Glutamatergic neuron (in vitro differentiated cells): Measurements from ENCODE around the gene G6PD. TPM values are rescaled to one million over a fixed set of nuclear protein-coding genes. Genes with fewer than 3 reads are reported as not detected.

Experiments
- DNase-seq: peaks from one replicate; pipeline ENCODE4 v3.0.0; 2022
- H3K27ac Mint-ChIP-seq: one replicate; pipeline ENCODE4 v1.8.0; 2020; ENCODE audit warnings: mild to moderate bottlenecking, mixed read lengths, inconsistent platforms; ENCODE audit not compliant: unreplicated experiment
- H3K27me3 Mint-ChIP-seq: one replicate; pipeline ENCODE4 v1.8.0; 2020; ENCODE audit warnings: mild to moderate bottlenecking, moderate library complexity, mixed read lengths, inconsistent platforms; ENCODE audit not compliant: unreplicated experiment
- H3K36me3 Mint-ChIP-seq: one replicate; pipeline ENCODE4 v1.8.0; 2020; ENCODE audit warnings: mild to moderate bottlenecking, mixed read lengths, inconsistent platforms; ENCODE audit not compliant: unreplicated experiment
- H3K4me1 Mint-ChIP-seq: one replicate; pipeline ENCODE4 v1.8.0; 2020; ENCODE audit warnings: mild to moderate bottlenecking, low read depth, mixed read lengths, inconsistent platforms; ENCODE audit not compliant: unreplicated experiment
- H3K4me3 Mint-ChIP-seq: one replicate; pipeline ENCODE4 v1.8.0; 2020; ENCODE audit warnings: mild to moderate bottlenecking, mixed read lengths, inconsistent platforms; ENCODE audit not compliant: unreplicated experiment
- H3K9me3 Mint-ChIP-seq: one replicate; pipeline ENCODE4 v1.8.0; 2020; ENCODE audit warnings: mild to moderate bottlenecking, moderate library complexity, mixed read lengths, inconsistent platforms; ENCODE audit not compliant: unreplicated experiment
- CTCF ChIP-seq: fragments of 200-600 bp; sonication (generic); IDR thresholded peaks from one replicate; pipeline ENCODE4 v1.5.0; 2021; ENCODE audit not compliant: partially characterized antibody, unreplicated experiment
- total RNA-seq: library from RNA; stranded (reverse); fragmentation: NEBNext Ultra II Directional; extraction: Animal tissue kit (Norgen Biotek cat#: 25700); gene quantifications from one replicate; pipeline ENCODE4 v1.2.1, GENCODE V29; 2021; ENCODE audit not compliant: unreplicated experiment

Gene G6PD
- total RNA-seq, 1 donor from 2014 or later, result 122 TPM

DNA sequence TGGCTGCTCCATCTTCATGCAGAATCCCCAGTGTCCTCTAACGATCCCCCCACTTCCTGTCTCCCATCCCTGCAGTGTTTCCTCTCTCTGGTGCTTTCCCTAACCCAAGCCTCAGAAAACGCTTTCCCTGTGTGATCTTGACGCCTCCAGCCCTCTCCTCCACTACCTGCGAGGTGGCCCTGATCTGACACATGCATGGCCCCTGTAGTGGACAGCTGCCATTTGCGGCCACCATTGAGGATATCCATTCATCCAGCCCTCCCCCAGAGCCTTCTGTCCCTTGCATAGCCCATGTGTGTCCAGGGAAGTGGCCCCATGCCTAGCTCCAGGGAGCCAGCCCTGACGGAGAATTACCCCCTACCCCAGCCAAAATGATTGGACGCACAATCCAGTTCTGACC lies 63.3 kb downstream of the G6PD start:
- Mint-ChIP-seq H3K9me3 (no peaks in the 10 kb centered on the region), H3K27me3 (peaks cover 3% of the 10 kb centered on the region), H3K36me3 (no peaks in the 10 kb centered on the region), H3K4me3 (peak overlapping the region; percentile 38), H3K27ac (no peak overlapping the region), H3K4me1 (no peaks in the 10 kb centered on the region)
- no peak for DNase-seq
- no peak for TF ChIP-seq CTCF

- H3K4me1 Mint-ChIP-seq, result no peaks in the 10 kb centered on the region
- H3K9me3 Mint-ChIP-seq, result no peaks in the 10 kb centered on the region
- H3K4me3 Mint-ChIP-seq, result no peak overlapping the region
- TF ChIP-seq CTCF, result no peak
- H3K36me3 Mint-ChIP-seq, result no peaks in the 10 kb centered on the region
- H3K27ac Mint-ChIP-seq, result no peak overlapping the region
- H3K27me3 Mint-ChIP-seq, result peaks cover 3% of the 10 kb centered on the region
- no peak for DNase-seq
Measured at GRCh38 chrX:154482786-154483185, 63.9 kb downstream of the G6PD start.

DNA sequence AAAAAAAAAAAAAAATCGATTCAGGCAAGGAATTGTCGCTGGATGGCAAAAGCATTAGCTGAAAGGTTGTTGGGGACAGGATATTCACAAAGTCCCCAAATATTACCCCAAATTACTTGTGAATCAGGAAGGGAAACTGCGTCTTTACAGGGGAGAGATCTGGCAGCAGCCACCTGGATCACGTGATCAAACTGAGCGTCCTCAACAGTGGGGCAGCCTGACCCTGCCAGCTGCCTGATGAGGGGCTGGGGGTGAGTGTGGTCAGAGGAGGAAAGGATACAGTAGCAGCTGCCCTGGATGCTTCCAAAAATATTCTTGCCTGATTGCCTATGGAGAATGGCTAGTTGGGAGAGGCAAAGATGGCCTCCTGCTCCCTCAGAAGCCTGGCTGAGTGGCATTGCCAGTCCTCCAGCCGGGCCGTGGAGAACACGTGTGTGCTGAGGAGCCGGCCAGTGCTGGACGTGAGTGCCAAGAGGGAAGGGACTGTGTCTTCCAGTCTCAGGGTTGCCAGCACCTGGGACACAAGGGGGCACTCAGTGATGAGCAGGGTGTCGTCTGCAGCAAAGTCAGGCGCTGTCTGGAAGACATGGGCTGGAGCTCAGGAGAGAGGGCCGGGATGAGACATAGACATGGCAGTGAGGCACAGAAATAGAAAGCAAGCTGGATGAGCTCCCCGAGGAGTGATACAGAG lies 64.6 kb downstream of the G6PD start:
- Mint-ChIP-seq H3K4me1 (no peaks in the 10 kb centered on the region), H3K9me3 (no peaks in the 10 kb centered on the region), H3K27ac (no peak overlapping the region), H3K4me3 (no peak overlapping the region), H3K36me3 (no peaks in the 10 kb centered on the region), H3K27me3 (peaks cover 4% of the 10 kb centered on the region)
- DNase-seq, result no peak
- TF ChIP-seq CTCF, result no peak

Other genes with a start within 250 kb of the G6PD start
- 499 TPM for gene FLNA, start 172.2 kb downstream of the G6PD start, total RNA-seq
- 56.8 TPM for gene EMD, start 167.6 kb downstream of the G6PD start, total RNA-seq
- gene RPL10, start 148.5 kb downstream of the G6PD start, total RNA-seq, result 1,779 TPM
- 15.8 TPM for gene DNASE1L1, start 137.6 kb downstream of the G6PD start, total RNA-seq
- 40.9 TPM for gene TAFAZZIN, start 135.3 kb downstream of the G6PD start, total RNA-seq
- gene ATP6AP1, start 118.2 kb downstream of the G6PD start, total RNA-seq, result 133 TPM
- gene GDI1, start 109.7 kb downstream of the G6PD start, total RNA-seq, result 730 TPM
- 125 TPM for gene FAM50A, start 102.7 kb downstream of the G6PD start, total RNA-seq
- gene PLXNA3, start 88.6 kb downstream of the G6PD start, total RNA-seq, result 458 TPM
- 8.8 TPM for gene LAGE3, start 67.6 kb downstream of the G6PD start, total RNA-seq
- 28.4 TPM for gene UBL4A, start 60.2 kb downstream of the G6PD start, total RNA-seq
- gene SLC10A3, start 56.2 kb downstream of the G6PD start, total RNA-seq, result 6.1 TPM
- gene FAM3A, start 30.6 kb downstream of the G6PD start, total RNA-seq, result 32.0 TPM
- gene IKBKG, start 774 bp upstream of the G6PD start, total RNA-seq, result 27.6 TPM
- not detected for gene CTAG1A, start 38.3 kb upstream of the G6PD start, total RNA-seq
- not detected for gene CTAG1B, start 72.4 kb upstream of the G6PD start, total RNA-seq
- gene CTAG2, start 106.7 kb upstream of the G6PD start, total RNA-seq, result not detected
- 9.6 TPM for gene GAB3, start 204.2 kb upstream of the G6PD start, total RNA-seq
- gene DKC1, start 216.0 kb upstream of the G6PD start, total RNA-seq, result 46.8 TPM